Fibroblast of mammary gland (primary cell): ENCODE data around the gene RALGPS1.

ENCODE experiments used
- DNase-seq: peaks from one replicate; pipeline ENCODE4 v3.0.0-alpha.2; 2010; ENCODE audit warnings: low read depth
- H3K4me3 ChIP-seq: 2 replicates; pipeline ENCODE4 v1.5.1; 2011; ENCODE audit warnings: low read depth, mild to moderate bottlenecking, low read length, moderate library complexity; ENCODE audit not compliant: control insufficient read depth
- TF ChIP-seq, protein P1 (sequence below): conservative IDR thresholded peaks from 2 replicates; pipeline ENCODE4 v1.5.1; 2011; ENCODE audit warnings: low read depth, low read length, inconsistent platforms; ENCODE audit not compliant: control insufficient read depth, insufficient read depth

Gene RALGPS1

DNA sequence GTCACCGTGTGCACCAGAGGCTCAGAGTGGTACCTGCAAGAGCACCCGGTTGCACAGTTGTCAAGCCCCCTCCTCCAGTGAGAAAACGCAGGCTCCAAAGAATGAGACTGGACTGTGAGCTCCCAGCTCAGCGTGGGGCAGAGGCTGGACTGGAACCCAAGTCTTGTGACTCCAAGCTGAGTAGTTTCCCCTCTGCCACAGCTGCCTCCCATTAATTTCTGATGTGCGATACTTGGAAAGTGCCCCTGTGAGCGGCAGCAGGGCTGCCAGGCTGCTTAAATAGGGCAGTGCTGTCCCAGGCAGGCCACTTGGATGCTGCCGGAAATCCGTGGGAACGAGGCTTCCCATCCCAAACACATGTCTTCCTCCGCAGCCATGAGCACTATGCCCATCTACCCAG is 270.1 kb downstream of the RALGPS1 start:
- peak; percentile 14 for DNase-seq
- no peak overlapping the region for H3K4me3 ChIP-seq
- TF ChIP-seq, protein P1, sequence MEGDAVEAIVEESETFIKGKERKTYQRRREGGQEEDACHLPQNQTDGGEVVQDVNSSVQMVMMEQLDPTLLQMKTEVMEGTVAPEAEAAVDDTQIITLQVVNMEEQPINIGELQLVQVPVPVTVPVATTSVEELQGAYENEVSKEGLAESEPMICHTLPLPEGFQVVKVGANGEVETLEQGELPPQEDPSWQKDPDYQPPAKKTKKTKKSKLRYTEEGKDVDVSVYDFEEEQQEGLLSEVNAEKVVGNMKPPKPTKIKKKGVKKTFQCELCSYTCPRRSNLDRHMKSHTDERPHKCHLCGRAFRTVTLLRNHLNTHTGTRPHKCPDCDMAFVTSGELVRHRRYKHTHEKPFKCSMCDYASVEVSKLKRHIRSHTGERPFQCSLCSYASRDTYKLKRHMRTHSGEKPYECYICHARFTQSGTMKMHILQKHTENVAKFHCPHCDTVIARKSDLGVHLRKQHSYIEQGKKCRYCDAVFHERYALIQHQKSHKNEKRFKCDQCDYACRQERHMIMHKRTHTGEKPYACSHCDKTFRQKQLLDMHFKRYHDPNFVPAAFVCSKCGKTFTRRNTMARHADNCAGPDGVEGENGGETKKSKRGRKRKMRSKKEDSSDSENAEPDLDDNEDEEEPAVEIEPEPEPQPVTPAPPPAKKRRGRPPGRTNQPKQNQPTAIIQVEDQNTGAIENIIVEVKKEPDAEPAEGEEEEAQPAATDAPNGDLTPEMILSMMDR, result no peak

DNA sequence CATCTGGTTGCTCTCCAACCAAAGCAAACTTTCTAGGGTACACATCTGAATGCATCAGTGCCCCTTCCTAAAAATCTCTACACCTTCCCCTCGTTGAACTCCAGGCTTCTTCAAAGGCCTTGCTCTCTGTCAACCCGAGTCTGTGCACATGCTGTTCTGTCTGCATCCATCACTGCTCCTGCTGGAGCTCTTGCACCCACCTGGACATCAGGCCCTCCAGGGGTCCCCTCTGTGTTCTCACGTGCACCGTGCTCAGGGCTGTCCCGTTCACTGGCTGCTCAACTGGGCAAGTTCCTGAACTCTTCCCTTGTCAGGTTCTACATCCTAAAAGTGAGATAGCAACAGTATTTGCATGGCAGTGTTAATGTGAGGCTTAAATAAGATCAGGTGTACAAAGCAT is 270.6 kb downstream of the RALGPS1 start:
- TF ChIP-seq, protein P1, result no peak
- DNase-seq, result no peak

DNA sequence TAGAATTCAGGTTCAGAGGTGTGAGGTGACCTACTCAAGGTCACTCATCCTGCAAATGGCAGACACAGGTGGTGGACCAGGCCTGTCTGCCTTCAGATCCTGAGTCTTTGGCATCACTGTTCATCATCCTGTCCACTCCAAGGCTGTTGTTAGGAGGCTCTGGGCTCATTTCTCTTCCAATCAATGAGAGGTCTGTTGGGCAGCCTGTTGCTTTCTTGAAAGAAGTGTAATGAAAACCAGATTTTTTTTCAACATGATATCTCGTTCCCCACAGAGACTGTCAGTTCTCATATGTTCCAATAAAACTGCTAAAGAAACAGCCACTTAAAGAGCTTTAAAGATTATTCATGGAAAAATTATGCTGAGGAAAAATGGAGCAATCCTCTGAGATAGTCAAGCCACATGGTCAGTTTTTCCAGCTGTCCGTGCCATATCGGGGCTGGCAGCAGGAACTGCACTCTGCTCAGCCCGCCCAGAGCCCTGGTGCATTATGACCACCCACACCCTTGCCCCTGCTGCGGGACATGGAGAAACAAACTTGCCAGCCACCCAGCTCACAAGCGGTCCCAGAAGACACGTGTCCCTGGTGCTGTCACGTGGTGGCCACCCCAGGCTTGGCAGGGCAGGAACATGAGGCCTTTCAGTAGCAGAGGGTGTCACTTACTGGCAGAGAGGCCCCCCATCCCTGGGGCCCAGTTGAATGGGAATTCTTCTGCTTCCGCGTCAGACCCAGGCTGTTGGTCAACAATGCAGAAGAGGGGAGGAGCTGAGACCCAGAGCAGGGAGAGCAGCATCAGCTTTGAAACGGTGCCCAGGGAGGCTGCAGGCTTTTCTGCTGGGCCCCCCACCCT is 271.6 kb downstream of the RALGPS1 start:
- TF ChIP-seq, protein P1, result no peak
- peak; percentile 96 for DNase-seq
- no peak overlapping the region for H3K4me3 ChIP-seq

More for the DNA sequence above, 270.6 kb downstream of the RALGPS1 start:
- no peak overlapping the region for H3K4me3 ChIP-seq

DNA sequence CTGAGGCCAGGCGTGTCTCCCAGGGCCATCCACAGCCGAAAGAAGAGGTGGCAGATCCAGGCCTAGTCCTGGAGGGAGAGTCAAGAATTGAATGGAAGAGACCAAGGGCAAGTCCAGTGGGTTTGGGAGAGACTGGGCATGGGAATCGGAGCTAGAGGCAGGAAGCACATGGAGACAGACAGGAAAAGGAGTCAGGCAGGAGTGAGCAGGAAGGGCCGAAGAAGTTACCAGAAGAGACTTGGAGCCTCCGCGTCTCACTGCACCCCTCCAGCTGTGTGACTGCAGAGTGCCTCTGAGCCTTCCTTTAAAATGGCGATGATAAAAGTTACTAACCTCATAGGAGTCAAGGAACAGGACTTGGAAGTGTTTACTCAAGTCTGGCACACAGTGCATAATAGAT is 272.2 kb downstream of the RALGPS1 start:
- H3K4me3 ChIP-seq, result no peak overlapping the region
- DNase-seq, result no peak
- TF ChIP-seq, protein P1, result no peak

DNA sequence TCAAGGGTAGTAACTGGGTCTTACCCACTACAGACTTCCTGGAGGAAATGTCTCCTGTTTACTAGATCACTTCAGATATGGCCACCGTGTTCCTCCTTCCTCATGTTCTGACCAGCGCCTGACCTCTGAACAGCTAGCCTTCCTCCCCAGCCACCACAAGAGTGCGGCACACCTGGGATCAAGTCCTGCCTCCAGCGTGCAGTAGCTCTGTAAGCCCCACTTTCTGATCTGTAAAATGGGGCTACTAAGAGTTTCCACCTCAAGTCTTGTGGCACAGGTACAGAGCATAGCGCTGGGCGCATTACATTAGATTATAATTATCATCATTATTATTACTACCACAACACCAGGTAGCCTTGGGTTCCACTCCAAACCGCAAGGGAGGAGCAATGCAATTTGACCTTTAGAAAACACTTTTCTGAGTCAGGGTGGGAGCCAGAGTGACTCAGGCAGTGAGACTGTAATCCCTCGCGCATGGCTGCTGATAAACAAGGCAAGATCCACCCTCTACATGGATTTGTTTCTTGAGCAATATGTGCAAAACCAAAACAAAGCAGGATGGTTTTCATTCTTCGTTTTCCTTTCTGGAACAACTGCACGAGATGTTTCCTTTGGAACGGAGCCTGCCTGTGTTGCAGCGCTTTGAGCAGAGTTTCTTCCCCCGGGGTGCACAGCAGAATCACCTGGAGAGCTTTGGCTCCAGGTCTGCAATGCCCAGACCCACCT is 272.8 kb downstream of the RALGPS1 start:
- peak; percentile 99 for DNase-seq
- peak overlapping the region; percentile 1 for H3K4me3 ChIP-seq
- TF ChIP-seq, protein P1, result no peak

DNA sequence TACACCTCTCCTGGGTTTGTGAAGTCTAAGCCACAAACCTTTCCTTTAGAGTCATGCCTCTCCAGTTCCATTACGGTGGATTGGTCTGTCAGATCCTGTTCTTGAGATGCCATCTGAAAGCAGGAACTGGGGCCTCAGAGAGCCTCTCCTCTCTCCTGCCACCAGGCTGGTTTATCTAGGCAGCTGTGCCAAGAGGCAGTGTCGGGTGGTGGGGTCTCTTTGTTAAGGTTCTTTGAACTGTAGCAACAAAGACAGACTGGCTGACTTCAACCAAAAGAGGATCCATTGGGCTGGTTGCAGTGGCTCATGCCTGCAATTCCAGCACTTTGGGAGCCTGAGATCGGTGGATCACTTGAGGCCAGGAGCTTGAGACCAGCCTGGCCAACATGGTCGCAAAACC is 273.8 kb downstream of the RALGPS1 start:
- DNase-seq, result no peak
- TF ChIP-seq, protein P1, result no peak
- no peak overlapping the region for H3K4me3 ChIP-seq
